Measurements from ENCODE around the gene AIF1.

DNA sequence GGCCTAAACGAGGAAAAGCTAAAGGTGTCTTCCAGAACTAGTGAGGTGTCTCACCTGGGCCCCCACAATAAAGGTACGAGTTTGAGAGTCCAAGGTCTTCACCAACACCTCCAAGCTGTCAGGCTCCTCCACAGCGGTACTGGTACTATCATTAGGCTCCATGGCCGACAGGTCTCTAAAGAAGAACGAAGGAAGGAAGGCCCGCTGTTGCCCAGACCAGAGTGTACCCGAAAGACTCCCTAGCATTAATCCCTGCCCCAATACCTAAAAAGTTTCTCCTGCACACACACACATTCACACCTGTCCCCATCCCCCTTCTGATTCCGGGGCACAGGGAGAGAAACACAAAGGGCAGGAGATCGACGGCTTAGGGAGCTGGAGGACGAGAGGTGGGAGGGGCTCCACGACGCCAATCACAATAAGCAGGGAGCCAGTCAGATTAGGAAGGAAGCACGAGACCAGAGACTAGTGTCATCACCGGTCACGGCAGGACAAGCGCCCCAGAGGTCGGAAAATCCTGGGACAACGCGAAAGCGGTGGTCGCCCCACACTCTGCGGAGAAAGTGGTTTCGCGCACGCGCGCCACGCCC lies 36.7 kb downstream of the AIF1 start:
- TF ChIP-seq EZH2 (IDR thresholded peaks at IDR 0.05; ENCODE audit: low read depth, unreplicated experiment) (no peak), STAT1 (IDR thresholded peaks at IDR 0.05; ENCODE audit: unreplicated experiment) (no peak)
- TF ChIP-seq, protein P1, sequence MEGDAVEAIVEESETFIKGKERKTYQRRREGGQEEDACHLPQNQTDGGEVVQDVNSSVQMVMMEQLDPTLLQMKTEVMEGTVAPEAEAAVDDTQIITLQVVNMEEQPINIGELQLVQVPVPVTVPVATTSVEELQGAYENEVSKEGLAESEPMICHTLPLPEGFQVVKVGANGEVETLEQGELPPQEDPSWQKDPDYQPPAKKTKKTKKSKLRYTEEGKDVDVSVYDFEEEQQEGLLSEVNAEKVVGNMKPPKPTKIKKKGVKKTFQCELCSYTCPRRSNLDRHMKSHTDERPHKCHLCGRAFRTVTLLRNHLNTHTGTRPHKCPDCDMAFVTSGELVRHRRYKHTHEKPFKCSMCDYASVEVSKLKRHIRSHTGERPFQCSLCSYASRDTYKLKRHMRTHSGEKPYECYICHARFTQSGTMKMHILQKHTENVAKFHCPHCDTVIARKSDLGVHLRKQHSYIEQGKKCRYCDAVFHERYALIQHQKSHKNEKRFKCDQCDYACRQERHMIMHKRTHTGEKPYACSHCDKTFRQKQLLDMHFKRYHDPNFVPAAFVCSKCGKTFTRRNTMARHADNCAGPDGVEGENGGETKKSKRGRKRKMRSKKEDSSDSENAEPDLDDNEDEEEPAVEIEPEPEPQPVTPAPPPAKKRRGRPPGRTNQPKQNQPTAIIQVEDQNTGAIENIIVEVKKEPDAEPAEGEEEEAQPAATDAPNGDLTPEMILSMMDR (conservative IDR thresholded peaks at IDR 0.05; ENCODE audit: low read depth in 2 of 2) = no peak
- TF ChIP-seq, protein P2, sequence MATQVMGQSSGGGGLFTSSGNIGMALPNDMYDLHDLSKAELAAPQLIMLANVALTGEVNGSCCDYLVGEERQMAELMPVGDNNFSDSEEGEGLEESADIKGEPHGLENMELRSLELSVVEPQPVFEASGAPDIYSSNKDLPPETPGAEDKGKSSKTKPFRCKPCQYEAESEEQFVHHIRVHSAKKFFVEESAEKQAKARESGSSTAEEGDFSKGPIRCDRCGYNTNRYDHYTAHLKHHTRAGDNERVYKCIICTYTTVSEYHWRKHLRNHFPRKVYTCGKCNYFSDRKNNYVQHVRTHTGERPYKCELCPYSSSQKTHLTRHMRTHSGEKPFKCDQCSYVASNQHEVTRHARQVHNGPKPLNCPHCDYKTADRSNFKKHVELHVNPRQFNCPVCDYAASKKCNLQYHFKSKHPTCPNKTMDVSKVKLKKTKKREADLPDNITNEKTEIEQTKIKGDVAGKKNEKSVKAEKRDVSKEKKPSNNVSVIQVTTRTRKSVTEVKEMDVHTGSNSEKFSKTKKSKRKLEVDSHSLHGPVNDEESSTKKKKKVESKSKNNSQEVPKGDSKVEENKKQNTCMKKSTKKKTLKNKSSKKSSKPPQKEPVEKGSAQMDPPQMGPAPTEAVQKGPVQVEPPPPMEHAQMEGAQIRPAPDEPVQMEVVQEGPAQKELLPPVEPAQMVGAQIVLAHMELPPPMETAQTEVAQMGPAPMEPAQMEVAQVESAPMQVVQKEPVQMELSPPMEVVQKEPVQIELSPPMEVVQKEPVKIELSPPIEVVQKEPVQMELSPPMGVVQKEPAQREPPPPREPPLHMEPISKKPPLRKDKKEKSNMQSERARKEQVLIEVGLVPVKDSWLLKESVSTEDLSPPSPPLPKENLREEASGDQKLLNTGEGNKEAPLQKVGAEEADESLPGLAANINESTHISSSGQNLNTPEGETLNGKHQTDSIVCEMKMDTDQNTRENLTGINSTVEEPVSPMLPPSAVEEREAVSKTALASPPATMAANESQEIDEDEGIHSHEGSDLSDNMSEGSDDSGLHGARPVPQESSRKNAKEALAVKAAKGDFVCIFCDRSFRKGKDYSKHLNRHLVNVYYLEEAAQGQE (IDR thresholded peaks at IDR 0.05; ENCODE audit: unreplicated experiment) = no peak
